NK-92 treated with Interleukin-12 subunit alpha and Interleukin-12 subunit beta, amount 100 ng/mL, for 24 hours (cell line): Measurements from ENCODE around the gene LCN1.

Experiments
- DNase-seq: peaks from one replicate; lab custom pipeline; 2025; lab: John Stamatoyannopoulos, UW

LCN1 gene

DNA sequence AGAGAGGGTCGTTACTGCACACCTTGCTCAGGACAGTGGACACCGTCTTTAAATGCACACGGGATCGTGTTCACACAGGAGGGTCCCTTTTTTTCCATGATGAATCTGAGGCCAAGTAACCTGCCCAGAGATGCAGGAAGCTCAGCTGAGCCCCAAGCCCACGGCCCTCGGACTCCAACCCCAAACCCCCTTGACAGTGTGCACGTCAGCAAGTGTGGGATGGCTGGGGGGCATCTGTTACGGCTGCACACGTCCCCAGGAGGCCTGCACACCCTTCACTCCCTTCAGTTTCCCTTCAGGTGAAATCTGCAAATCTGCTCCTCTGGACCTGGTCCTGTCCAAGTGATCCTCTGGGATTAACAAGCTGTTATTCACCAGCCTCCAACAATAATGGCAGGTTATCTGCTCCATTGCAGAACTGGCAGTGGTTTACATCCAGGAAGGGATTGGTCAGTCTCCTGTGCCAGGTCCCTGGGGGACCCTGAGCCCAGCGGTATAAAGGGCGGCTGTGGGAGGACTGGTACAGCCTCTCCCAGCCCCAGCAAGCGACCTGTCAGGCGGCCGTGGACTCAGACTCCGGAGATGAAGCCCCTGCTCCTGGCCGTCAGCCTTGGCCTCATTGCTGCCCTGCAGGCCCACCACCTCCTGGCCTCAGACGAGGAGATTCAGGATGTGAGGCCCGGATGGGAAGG is at the start of gene LCN1:
Gene LCN1 (plus strand): TSS at position 525 of the 692 bp plus-strand sequence. CDS start 58 bp downstream, at position 583.
- DNase-seq: no peak

- DNase-seq: no peak
Measured at GRCh38 chr9:135471791-135472640, 49.2 kb upstream of the LCN1 start.

GRCh38 chr9:135473972-135474543 is 47.2 kb upstream of the LCN1 start:
- DNase-seq: no peak

GRCh38 chr9:135474915-135475314 is 46.3 kb upstream of the LCN1 start:
- DNase-seq: no peak

DNA sequence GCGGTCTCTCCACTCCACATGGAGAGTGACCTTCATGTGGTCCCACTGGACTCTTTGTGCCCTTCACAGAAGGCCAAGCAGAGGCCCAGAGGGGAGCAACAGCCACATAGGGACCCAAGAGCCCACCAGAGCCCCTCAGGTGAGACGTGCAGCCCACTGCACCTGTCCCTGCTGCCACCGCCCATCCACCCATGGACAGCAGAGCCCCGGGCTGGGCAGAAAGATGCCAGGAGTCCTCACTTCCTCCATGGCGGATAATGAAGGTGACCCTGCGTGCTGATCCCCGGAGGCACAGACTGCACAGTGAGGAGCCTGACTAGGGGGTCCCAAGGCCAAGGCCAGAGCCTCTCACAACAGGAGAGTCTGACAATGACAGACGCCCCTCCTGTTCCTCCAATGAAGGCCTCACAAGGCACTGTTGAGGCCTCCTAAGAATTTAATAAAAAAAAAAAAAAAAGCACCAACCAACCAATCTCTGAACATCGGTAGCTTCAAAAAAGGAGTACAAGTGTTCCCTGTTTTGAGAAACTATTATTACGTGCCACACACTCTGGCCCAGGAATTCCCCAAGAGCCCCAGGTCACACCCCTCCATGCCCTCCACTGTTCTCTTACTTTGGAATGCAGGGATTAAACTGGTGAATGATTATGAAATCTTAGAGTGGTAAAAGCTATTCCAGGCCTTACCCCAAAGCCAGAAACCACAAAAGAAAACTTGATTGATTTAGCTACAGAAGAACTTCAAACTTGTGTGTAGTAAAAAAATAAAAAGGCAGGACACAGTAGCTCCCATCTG is 44.5 kb upstream of the LCN1 start:
- DNase-seq: no peak

DNA sequence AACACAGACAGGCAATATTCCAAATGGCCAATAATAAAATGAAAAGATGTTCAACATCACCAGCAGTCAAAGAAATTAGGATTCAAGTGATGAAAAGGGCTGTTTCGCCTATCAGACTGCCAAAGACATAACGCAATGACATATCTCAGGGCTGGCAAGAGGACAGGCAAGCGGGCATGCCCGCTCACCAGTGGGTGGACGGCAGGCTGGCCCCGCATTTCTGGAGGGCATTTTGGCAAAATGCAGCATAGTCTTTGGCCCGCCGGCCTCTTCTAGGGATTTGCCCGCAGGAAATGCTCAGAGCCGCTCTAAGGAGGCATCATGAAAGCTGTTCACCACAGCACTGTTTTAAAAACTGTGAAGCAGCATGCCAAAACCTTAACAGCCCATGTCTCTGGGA is 43.0 kb upstream of the LCN1 start:
- DNase-seq: no peak

DNA sequence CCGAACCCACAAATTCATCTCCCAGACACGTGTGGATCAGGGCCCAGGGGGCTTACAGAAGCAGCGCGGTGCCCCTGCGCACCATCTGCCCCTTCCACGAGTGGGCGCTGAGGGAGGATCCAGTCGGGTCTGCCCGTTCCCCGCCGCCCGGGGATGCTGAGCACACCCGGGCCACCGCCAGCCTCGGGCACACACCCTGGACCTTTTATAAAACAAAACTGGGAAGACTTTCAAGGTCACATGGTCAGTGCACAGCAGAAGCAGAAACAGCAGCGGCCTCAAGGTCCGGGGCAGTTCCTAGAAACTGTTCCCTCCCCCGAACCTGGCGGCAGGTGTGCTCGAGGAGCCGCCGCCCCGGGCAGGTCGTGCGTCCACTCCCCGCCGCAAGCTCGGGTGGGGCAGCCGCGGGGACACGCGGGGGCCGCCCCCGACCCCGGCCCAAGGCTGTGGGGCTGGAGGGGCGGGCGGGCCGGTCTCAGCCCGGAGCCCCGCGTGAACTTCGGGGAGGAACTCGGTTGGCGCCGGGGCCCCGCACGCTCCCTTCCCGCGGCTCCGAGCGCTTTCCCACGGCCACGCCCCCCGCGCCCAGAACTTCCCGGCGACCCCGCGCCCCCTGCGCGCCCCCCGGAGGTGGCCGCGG is 42.3 kb upstream of the LCN1 start:
- DNase-seq: no peak

DNA sequence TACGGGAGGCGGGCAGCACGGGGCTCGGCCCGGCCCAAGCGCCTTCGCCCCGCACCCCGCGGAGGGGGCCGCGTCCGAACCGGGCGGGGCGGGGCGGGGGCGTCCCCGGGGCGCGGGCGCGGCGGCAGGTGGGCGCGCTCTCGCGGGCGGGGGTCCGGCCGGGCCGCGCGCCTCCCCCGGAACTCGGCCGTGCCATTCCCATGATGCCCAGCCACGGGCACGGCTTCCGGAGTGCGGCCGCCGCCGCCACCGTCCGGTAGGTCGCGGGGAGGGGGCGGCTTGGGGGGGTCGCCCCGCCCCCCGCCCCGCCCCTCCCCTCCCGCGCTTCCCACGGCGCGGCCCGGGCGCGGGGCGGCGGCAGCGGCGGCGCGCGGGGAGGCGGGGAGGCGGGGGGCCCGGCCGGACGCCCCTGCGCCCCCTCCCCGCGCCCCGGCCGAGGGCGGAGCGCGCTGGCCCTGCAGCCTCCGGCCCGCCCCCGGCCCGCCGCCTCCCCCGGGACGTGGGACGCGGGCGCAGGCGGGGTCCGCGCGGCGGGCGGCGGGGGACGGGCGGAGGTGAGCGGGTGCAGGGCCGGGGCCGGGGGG is 41.7 kb upstream of the LCN1 start, which contains the start of gene PPP1R26:
Gene PPP1R26 (plus strand): TSS at position 314 of the 584 bp plus-strand sequence. CDS start 4,729 bp downstream, outside the sequence.
- DNase-seq: no peak

- no peak for DNase-seq
Measured at GRCh38 chr9:135480071-135480939, 40.9 kb upstream of the LCN1 start.

- no peak for DNase-seq
Measured at GRCh38 chr9:135480940-135481310, 40.3 kb upstream of the LCN1 start.

- no peak for DNase-seq
Measured at GRCh38 chr9:135482015-135482754, 39.1 kb upstream of the LCN1 start.

- no peak for DNase-seq
Measured at GRCh38 chr9:135484460-135485277, 36.6 kb upstream of the LCN1 start.

- no peak for DNase-seq
Measured at GRCh38 chr9:135485385-135485784, 35.9 kb upstream of the LCN1 start.

GRCh38 chr9:135485832-135486231 is 35.4 kb upstream of the LCN1 start:
- no peak for DNase-seq

GRCh38 chr9:135486267-135487065 is 34.8 kb upstream of the LCN1 start:
- DNase-seq: no peak

DNA sequence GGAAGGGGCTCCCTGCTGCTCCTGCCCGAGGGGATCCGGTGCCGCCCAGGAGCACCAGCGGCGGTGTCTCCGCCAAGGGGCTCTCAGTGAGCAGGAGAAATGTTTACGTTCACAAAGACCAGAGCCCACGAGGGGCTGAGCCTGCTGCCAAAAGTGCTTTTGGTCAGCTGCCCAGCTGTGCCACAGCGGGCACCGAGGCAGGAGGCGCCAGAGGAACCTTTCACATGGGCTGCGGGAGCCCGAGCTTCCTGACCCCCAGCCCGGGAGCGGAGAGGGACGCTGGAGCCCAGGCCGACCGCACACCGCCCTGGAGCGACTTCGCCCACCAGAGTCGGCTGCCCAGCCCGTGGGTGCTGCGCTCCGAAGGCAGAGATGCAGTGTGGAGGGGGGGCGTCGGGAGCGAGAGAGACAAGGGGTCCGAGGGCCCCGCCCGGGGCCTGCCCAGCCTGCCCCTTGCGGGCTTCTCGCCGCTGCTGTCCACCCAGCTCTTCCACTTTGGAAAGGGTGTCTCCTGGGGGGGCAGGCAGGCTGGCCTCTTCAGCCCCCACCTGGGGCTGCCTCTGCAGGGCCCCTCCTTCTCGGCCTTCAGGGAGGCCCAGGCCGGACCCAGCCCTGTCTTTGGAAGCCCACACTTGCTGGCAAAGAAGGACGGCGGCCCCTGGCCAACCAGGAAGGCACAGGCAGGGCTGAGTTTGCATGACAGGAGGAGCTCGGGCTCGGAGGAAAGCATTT is 33.8 kb upstream of the LCN1 start:
- DNase-seq: no peak

- DNase-seq: no peak
Measured at GRCh38 chr9:135488013-135488330, 33.3 kb upstream of the LCN1 start.
